CD14-positive monocyte (primary cell): Measurements from ENCODE around the gene CENPP. TPM values are rescaled to one million over a fixed set of nuclear protein-coding genes. Genes with fewer than 3 reads are reported as not detected.

ENCODE experiments used
- DNase-seq, 3 donors: peaks; one replicate each; pipeline ENCODE4 v3.0.0-alpha.2; 2011 to 2022
- H2AFZ ChIP-seq: 2 replicates; pipeline ENCODE4 v1.6.0; 2012; ENCODE audit warnings: mild to moderate bottlenecking, low read depth, low read length, inconsistent platforms; ENCODE audit not compliant: insufficient read depth, poor library complexity, severe bottlenecking
- H3K27ac ChIP-seq, 2 donors: 1 replicate in 1 of 2; 2 replicates in 1 of 2; pipeline ENCODE4 v1.5.1; 2012 to 2013; ENCODE audit warnings: low read length in 2 of 2, control low read depth in 1 of 2, inconsistent platforms in 1 of 2, low read depth in 1 of 2, mild to moderate bottlenecking in 1 of 2
- H3K27me3 ChIP-seq, 2 donors: one replicate each; pipeline versions ENCODE4 v1.6.0 to v1.6.1; 2011 to 2013; ENCODE audit warnings: low read length in 2 of 2; ENCODE audit not compliant: control insufficient read depth in 2 of 2, insufficient read depth in 2 of 2
- H3K36me3 ChIP-seq, 2 donors: replicated peaks in 1 of 2; 1 replicate in 1 of 2; 2 replicates in 1 of 2; pipeline versions ENCODE4 v1.5.1 to v1.6.1; 2012 to 2013; ENCODE audit warnings: low read length in 2 of 2, control low read depth in 1 of 2, inconsistent platforms in 1 of 2, mild to moderate bottlenecking in 1 of 2; ENCODE audit not compliant: insufficient read depth in 2 of 2, control insufficient read depth in 1 of 2
- H3K4me1 ChIP-seq, 2 donors: 1 replicate in 1 of 2; 2 replicates in 1 of 2; pipeline versions ENCODE4 v1.5.1 to v1.6.1; 2012 to 2013; ENCODE audit warnings: low read length in 2 of 2, control low read depth in 1 of 2, inconsistent platforms in 1 of 2, mild to moderate bottlenecking in 1 of 2, moderate library complexity in 1 of 2; ENCODE audit not compliant: insufficient read depth in 2 of 2, control insufficient read depth in 1 of 2
- H3K4me2 ChIP-seq: replicated peaks from 2 replicates; pipeline ENCODE3; 2012; ENCODE audit warnings: low read length, moderate library complexity, mild to moderate bottlenecking; ENCODE audit not compliant: poor library complexity, severe bottlenecking; ENCODE audit errors: extremely low read depth
- H3K4me3 ChIP-seq, 3 experiments: fragments of 200-600 bp in 1 of 3; sonication (generic) in 1 of 3; replicated peaks in 1 of 3; 1 replicate in 2 of 3; 2 replicates in 1 of 3; pipeline ENCODE4 v1.5.1; 2011 to 2013; ENCODE audit warnings: low read length in 3 of 3, mild to moderate bottlenecking in 3 of 3, control low read depth in 2 of 3, low read depth in 2 of 3, inconsistent platforms in 1 of 3, moderate library complexity in 1 of 3
- H3K79me2 ChIP-seq: 2 replicates; pipeline ENCODE4 v1.6.0; 2012; ENCODE audit warnings: mild to moderate bottlenecking, control low read depth, inconsistent platforms, low read length, moderate library complexity; ENCODE audit not compliant: insufficient read depth
- H3K9ac ChIP-seq: 2 replicates; pipeline ENCODE4 v1.6.0; 2017; ENCODE audit warnings: low read length, mild to moderate bottlenecking; ENCODE audit not compliant: insufficient read depth, poor library complexity, severe bottlenecking
- H3K9me3 ChIP-seq, 2 donors: replicated peaks in 1 of 2; 1 replicate in 1 of 2; 2 replicates in 1 of 2; pipeline versions ENCODE4 v1.5.1 to v1.6.1; 2012 to 2013; ENCODE audit warnings: low read length in 2 of 2, control low read depth in 1 of 2; ENCODE audit not compliant: control insufficient read depth in 1 of 2, insufficient read depth in 1 of 2
- H4K20me1 ChIP-seq: 2 replicates; pipeline ENCODE4 v1.6.0; 2012; ENCODE audit warnings: mild to moderate bottlenecking, low read length, control low read depth, moderate library complexity; ENCODE audit not compliant: insufficient read depth
- H3K27ac Mint-ChIP-seq, 7 donors: one replicate each; pipeline ENCODE4 v1.8.0; 2020; ENCODE audit warnings: mild to moderate bottlenecking in 7 of 7, mixed read lengths in 7 of 7, moderate library complexity in 6 of 7, inconsistent platforms in 2 of 7
- H3K27me3 Mint-ChIP-seq, 3 donors: one replicate each; pipeline ENCODE4 v1.8.0; 2021 to 2022; ENCODE audit warnings: low read depth in 3 of 3, mild to moderate bottlenecking in 3 of 3, mixed read lengths in 3 of 3, moderate library complexity in 3 of 3, inconsistent platforms in 1 of 3
- H3K36me3 Mint-ChIP-seq, 2 donors: one replicate each; pipeline ENCODE4 v1.8.0; 2020; ENCODE audit warnings: mixed read lengths in 2 of 2, inconsistent platforms in 1 of 2, mild to moderate bottlenecking in 1 of 2
- H3K4me1 Mint-ChIP-seq: one replicate; pipeline ENCODE4 v1.8.0; 2020; ENCODE audit warnings: mild to moderate bottlenecking, mixed read lengths
- H3K4me3 Mint-ChIP-seq, 2 donors: one replicate each; pipeline ENCODE4 v1.8.0; 2020; ENCODE audit warnings: mild to moderate bottlenecking in 2 of 2, mixed read lengths in 2 of 2, moderate library complexity in 1 of 2
- H3K9me3 Mint-ChIP-seq, 7 donors: one replicate each; pipeline ENCODE4 v1.8.0; 2020 to 2022; ENCODE audit warnings: mixed read lengths in 7 of 7, mild to moderate bottlenecking in 6 of 7, moderate library complexity in 6 of 7, inconsistent platforms in 2 of 7
- CTCF ChIP-seq: fragments of 200-600 bp; IDR thresholded peaks from one replicate; pipeline ENCODE4 v1.8.0; 2022; ENCODE audit warnings: antibody characterized with exemption, mild to moderate bottlenecking
- WGBS: methylation state at CpG from one replicate; pipeline ENCODE4 v1.1.5; 2013; ENCODE audit warnings: missing lambda C conversion rate; ENCODE audit not compliant: insufficient coverage; 5-methylcytosine and 5-hydroxymethylcytosine counted together
- intact Hi-C, 2 donors: fragments of 100-400 bp; cut with micrococcal nuclease; formaldehyde crosslinking; loops; one replicate each; pipeline versions ENCODE4 v1.15.0 to v1.15.1; 2023
- polyA plus RNA-seq, 3 donors: library from polyadenylated mRNA; depleted of rRNA in 1 of 3; unstranded in 2 of 3; stranded (reverse) in 1 of 3; fragments of 300-500 nt in 2 of 3; fragments of >200 nt in 1 of 3; fragmentation: Illumina TruSeq in 2 of 3; gene quantifications; 1 replicate in 2 of 3; 2 replicates in 1 of 3; pipeline ENCODE4 v1.2.3, GENCODE V29; 2012 to 2021

CENPP gene
- polyA plus RNA-seq, 3 donors = 0.50 to 1.1 (median 1.1) TPM

- 83% methylated on average over 1 of the region's 6 CpGs for WGBS
- Histone ChIP-seq H2AFZ (no peak overlapping the region), H3K4me3 (no peak overlapping the region), H3K9me3 (no peaks in the 10 kb centered on the region), H3K27ac (no peak overlapping the region), H3K79me2 (no peaks in the 10 kb centered on the region), H3K4me2 (no peak overlapping the region), H3K27me3 (no peaks in the 10 kb centered on the region), H3K4me1 (no peaks in the 10 kb centered on the region), H4K20me1 (no peaks in the 10 kb centered on the region), H3K9ac (no peak overlapping the region), H3K36me3 (no peaks in the 10 kb centered on the region)
- Mint-ChIP-seq H3K27ac (no peak overlapping the region), H3K4me1 (no peaks in the 10 kb centered on the region), H3K36me3 (no peaks in the 10 kb centered on the region), H3K27me3 (peaks cover 0 to 2% (median 0%) of the 10 kb centered on the region in 3 donors), H3K9me3 (no peaks in the 10 kb centered on the region), H3K4me3 (no peak overlapping the region)
- no peak for TF ChIP-seq CTCF
- intact Hi-C loops = no loop called here
- DNase-seq = no peak
These were observed 114.9 kb downstream of the CENPP start for GRCh38 chr9:92440751-92441046.

DNA sequence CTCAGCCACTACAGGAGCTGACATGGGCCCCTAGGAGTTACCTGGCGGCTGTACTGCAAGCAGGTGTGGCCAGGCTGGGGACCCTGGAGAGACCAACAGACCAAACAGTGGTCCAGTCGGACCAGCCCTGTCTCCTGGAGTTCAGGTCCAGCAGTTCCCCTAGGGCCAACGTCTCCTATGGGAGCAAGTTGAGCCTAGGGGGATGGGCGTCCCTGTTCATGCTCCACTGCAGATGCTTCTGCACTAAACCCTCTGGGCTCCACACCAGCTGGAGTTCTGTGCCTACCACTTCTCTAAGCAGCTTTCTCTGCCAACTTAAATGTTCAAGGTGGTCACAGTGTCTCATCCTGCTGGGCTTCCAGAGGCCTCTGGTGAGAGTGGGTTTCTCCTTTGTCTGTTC lies 119.1 kb downstream of the CENPP start:
- Histone ChIP-seq H2AFZ (no peak overlapping the region), H3K36me3 (no peaks in the 10 kb centered on the region), H4K20me1 (no peaks in the 10 kb centered on the region), H3K4me3 (no peak overlapping the region), H3K4me2 (no peak overlapping the region), H3K9me3 (no peaks in the 10 kb centered on the region), H3K27me3 (no peaks in the 10 kb centered on the region), H3K79me2 (no peaks in the 10 kb centered on the region), H3K9ac (no peak overlapping the region), H3K27ac (no peak overlapping the region), H3K4me1 (no peaks in the 10 kb centered on the region)
- 100% methylated on average over 4 of the region's 4 CpGs for WGBS
- intact Hi-C loops = no loop called here
- no peak overlapping the region for H3K27ac Mint-ChIP-seq
- H3K9me3 Mint-ChIP-seq = peaks cover 0 to 8% (median 0%) of the 10 kb centered on the region in 7 donors
- no peak for TF ChIP-seq CTCF
- H3K4me1 Mint-ChIP-seq = no peaks in the 10 kb centered on the region
- H3K27me3 Mint-ChIP-seq = no peaks in the 10 kb centered on the region
- no peak for DNase-seq
- H3K4me3 Mint-ChIP-seq = no peak overlapping the region
- H3K36me3 Mint-ChIP-seq = peaks cover 0 to 3% of the 10 kb centered on the region in 2 donors
